Measurements from ENCODE around the gene MEF2C. TPM values are rescaled to one million over a fixed set of nuclear protein-coding genes. Genes with fewer than 3 reads are reported as not detected.

Gene MEF2C
- total RNA-seq, 1 donor from 2014 or later: 51.4 TPM

DNA sequence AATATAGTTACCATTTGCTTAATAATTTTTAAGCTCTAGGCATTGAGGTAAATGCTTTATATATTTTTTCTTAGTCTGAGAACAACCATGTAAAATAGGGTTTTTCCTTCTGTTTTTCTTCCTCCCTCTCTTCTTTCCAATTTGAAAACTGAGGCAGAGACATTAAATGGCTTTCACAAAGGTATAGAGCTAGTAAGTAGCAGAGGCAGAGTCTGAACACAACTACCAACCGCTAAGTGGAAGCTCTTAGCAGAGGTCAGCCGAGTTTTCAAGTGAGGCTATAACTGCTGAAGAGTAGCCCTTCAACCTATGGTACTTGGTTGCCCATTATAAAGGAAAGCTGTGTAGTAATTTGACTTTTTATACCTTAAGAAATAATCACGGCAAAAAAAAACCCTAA, 187.1 kb downstream of the MEF2C start:
- no peaks in the 10 kb centered on the region for H3K9me3 ChIP-seq
- peaks cover 92% of the 10 kb centered on the region for H3K27me3 ChIP-seq
- peaks cover 14% of the 10 kb centered on the region for H3K4me1 ChIP-seq
- DNase-seq: no peak
- H3K36me3 ChIP-seq: no peaks in the 10 kb centered on the region
- TF ChIP-seq, protein P1, sequence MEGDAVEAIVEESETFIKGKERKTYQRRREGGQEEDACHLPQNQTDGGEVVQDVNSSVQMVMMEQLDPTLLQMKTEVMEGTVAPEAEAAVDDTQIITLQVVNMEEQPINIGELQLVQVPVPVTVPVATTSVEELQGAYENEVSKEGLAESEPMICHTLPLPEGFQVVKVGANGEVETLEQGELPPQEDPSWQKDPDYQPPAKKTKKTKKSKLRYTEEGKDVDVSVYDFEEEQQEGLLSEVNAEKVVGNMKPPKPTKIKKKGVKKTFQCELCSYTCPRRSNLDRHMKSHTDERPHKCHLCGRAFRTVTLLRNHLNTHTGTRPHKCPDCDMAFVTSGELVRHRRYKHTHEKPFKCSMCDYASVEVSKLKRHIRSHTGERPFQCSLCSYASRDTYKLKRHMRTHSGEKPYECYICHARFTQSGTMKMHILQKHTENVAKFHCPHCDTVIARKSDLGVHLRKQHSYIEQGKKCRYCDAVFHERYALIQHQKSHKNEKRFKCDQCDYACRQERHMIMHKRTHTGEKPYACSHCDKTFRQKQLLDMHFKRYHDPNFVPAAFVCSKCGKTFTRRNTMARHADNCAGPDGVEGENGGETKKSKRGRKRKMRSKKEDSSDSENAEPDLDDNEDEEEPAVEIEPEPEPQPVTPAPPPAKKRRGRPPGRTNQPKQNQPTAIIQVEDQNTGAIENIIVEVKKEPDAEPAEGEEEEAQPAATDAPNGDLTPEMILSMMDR (IDR thresholded peaks at IDR 0.05): no peak
- intact Hi-C loops (cut with DNase I): no loop called here
- ATAC-seq: no peak
- H3K27ac ChIP-seq: no peak overlapping the region
- no peak overlapping the region for H3K4me3 ChIP-seq

DNA sequence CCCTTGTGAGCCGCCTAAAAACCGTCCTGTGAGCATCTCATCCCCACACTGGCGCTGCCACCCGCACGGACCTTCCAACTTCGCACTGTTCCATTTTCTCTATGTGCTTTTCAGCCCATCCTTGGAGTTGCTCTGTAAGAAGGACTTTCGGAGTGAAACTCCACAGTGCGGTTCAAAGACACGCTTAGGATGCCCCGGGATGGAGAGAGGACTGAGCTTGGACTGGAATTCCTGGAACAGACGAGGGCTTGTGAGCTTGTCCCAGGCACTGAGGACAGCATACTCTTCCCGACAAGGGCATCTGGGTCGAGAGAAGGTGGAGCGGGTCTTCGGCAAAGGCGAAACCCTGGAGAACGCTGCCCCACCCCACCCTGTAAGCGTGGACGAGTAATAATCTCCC, 187.8 kb downstream of the MEF2C start:
- Histone ChIP-seq H3K36me3 (no peaks in the 10 kb centered on the region), H3K27me3 (peaks cover 99% of the 10 kb centered on the region), H3K4me1 (peaks cover 20% of the 10 kb centered on the region), H3K27ac (no peak overlapping the region), H3K9me3 (no peaks in the 10 kb centered on the region), H3K4me3 (no peak overlapping the region)
- intact Hi-C loops (cut with DNase I): no loop called here
- ATAC-seq (no peak), DNase-seq (no peak)
- TF ChIP-seq, protein P1 (IDR thresholded peaks at IDR 0.05): no peak

DNA sequence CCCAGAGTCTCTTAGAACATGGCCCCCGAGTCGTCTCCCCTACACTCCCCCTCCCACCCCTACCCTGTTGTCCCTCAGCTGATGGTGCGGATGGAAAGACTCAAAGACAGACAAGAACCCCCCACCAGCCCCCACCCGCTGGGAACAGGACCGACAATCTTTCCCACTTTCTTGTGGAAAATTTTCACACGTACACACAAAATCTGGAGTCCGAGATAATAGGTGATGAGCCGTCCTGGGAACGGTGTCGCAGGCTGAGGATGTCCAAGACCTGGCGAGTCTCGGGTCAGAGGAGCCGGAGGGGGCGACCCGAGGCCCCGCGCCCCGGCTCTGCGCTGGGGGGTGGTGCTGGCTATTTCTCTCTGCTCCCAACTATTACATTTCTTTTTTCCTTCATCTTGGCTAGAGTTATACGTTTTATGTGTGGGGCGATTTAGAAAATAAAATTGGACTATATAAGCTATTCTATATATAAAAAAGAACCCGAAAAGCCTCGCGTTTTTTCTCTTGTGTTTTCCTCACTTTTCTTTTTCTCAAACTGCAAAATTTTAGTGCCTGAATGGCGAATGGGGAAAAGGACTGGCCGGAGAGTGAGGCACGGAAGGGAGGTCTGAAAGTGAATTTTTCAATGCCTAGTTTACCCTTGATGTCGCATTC, 188.8 kb downstream of the MEF2C start:
- Histone ChIP-seq H3K36me3 (no peaks in the 10 kb centered on the region), H3K4me3 (no peak overlapping the region), H3K27ac (no peak overlapping the region), H3K4me1 (peaks cover 20% of the 10 kb centered on the region), H3K9me3 (no peaks in the 10 kb centered on the region), H3K27me3 (peaks cover 100% of the 10 kb centered on the region)
- intact Hi-C loops (cut with DNase I): no loop called here
- TF ChIP-seq, protein P1 (IDR thresholded peaks at IDR 0.05): no peak
- ATAC-seq (no peak), DNase-seq (no peak)

DNA sequence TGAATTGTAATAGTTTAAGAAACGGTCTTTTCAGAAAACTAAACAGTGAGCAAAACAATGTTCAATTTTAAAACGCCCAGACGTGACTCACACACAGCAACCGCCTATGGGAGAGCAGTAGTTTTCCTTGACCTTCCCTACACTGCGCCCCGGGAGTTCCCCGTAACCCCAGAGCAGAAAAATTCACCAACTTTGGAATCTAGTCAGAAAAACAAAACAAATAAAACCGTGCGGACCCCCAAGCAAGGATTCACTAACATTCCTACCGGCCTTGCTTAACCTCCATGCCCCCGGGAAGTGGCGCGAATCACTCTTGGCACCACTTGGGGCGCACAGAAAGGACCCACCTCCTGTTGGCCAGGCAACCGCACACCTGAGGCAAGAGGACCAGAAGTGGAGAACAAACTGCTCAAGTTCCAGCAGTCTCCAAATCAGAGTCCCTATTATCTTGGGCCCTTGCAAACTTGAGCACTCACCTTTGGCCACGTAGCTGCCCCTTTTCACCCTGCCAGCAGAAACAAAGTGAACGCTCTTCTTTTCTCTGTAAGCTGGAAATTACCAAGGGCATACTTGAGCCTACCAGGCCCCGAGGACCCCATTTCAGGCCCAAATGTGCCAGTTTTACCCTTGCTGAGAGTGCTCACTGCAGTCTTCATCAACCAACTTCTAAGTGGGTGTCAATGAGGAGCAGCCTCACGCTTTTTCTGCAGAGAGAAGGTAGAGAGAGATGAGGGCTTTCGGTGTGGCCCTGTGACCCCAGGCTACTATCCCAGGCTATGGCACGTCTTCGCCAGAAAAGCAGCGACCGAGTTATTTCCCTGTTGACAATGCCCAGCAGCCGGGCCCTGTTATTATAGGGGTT, 189.7 kb downstream of the MEF2C start:
- Histone ChIP-seq H3K4me3 (no peak overlapping the region), H3K9me3 (no peaks in the 10 kb centered on the region), H3K4me1 (peaks cover 20% of the 10 kb centered on the region), H3K27me3 (peaks cover 100% of the 10 kb centered on the region), H3K36me3 (no peaks in the 10 kb centered on the region), H3K27ac (no peak overlapping the region)
- TF ChIP-seq, protein P1 (IDR thresholded peaks at IDR 0.05): no peak
- ATAC-seq: no peak
- no peak for DNase-seq
- intact Hi-C loops (cut with DNase I): no loop called here

DNA sequence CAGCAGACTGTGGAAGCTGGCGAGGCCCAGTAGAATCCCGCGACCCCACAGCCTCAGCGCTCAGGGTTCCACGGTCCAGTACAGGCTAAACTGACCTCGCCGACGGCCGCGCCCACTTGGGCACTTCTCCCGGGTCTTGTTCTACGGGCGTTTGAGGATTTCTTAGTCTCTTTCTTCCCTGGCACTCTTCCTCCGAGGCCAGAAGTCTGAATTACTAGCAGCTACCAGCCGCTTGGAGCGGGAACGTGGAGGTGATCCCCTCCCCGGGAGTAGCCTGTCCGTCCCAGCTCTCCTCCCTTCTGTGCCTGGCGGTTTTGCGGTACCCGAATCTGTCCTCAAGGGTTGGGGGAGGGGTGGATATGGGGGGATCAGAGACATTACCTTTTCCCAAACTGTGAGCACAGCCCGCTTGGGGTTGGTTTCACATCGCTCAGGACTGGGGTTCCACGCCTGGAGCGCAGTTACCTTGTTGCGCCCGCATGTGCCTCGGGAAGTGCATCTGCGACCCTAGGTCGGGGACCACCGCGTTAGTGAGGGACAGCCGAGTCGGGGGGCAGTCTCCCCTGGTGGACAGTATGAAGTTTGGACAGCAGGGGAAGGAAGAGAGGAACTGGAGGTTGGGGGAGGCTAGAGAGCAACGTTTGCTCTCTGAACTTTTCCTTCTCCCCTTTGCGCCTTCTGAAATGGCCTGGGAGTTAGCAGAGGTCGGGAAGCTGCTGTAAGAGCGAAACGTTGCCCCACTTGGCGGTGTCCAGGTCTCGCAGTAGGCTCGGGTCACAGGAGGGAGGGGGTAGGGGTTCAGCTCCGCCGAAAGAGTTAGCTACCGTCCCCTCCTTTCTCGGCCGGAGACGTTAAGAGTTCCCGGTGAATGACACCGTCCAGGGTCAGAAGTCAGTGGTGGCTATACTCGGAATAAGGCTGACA, 190.8 kb downstream of the MEF2C start:
- no peak overlapping the region for H3K27ac ChIP-seq
- intact Hi-C loops (cut with DNase I): no loop called here
- TF ChIP-seq, protein P1 (IDR thresholded peaks at IDR 0.05): no peak
- ATAC-seq (no peak), DNase-seq (no peak)
- H3K27me3 ChIP-seq: peaks cover 100% of the 10 kb centered on the region
- no peaks in the 10 kb centered on the region for H3K9me3 ChIP-seq
- peaks cover 20% of the 10 kb centered on the region for H3K4me1 ChIP-seq
- no peaks in the 10 kb centered on the region for H3K36me3 ChIP-seq
- no peak overlapping the region for H3K4me3 ChIP-seq

Data from upper lobe of right lung (tissue), 1 donor.